PFSK-1 (cell line): ENCODE measurements around the gene RABGAP1L.

Source experiments
- FOXP2 ChIP-seq: optimal IDR thresholded peaks from 2 replicates; pipeline ENCODE3; 2011; ENCODE audit warnings: borderline replicate concordance, control low read depth, inconsistent platforms; ENCODE audit not compliant: insufficient read depth; ENCODE audit errors: extremely low read length, extremely low read depth
- POLR2AphosphoS5 ChIP-seq: IDR thresholded peaks from 2 replicates; pipeline ENCODE4 v1.6.1; 2012; ENCODE audit warnings: low read depth, mild to moderate bottlenecking, control low read depth, low read length, moderate library complexity
- SIN3A ChIP-seq: IDR thresholded peaks from 2 replicates; pipeline ENCODE4 v1.6.1; 2012; ENCODE audit warnings: mild to moderate bottlenecking, low read length, moderate library complexity, borderline replicate concordance; ENCODE audit not compliant: insufficient read depth
- TAF1 ChIP-seq: IDR thresholded peaks from 2 replicates; pipeline ENCODE4 v1.6.1; 2012; ENCODE audit warnings: low read length, control low read depth, borderline replicate concordance; ENCODE audit not compliant: insufficient read depth
- TF ChIP-seq, protein P1 (sequence below), 2 experiments: IDR thresholded peaks; 2 replicates each; pipeline versions ENCODE4 v1.6.1 to v1.8.0; 2011 to 2012; ENCODE audit warnings: low read depth in 2 of 2, low read length in 2 of 2, control low read depth in 1 of 2, inconsistent platforms in 1 of 2, mild to moderate bottlenecking in 1 of 2, moderate library complexity in 1 of 2; ENCODE audit not compliant: insufficient read depth in 1 of 2

The RABGAP1L gene

GRCh38 chr1:174211486-174211885 is 52.2 kb downstream of the RABGAP1L start:
- TF ChIP-seq POLR2AphosphoS5 = no peak
- no peak for TF ChIP-seq TAF1
- TF ChIP-seq FOXP2 = no peak
- TF ChIP-seq SIN3A = no peak
- TF ChIP-seq, protein P1, sequence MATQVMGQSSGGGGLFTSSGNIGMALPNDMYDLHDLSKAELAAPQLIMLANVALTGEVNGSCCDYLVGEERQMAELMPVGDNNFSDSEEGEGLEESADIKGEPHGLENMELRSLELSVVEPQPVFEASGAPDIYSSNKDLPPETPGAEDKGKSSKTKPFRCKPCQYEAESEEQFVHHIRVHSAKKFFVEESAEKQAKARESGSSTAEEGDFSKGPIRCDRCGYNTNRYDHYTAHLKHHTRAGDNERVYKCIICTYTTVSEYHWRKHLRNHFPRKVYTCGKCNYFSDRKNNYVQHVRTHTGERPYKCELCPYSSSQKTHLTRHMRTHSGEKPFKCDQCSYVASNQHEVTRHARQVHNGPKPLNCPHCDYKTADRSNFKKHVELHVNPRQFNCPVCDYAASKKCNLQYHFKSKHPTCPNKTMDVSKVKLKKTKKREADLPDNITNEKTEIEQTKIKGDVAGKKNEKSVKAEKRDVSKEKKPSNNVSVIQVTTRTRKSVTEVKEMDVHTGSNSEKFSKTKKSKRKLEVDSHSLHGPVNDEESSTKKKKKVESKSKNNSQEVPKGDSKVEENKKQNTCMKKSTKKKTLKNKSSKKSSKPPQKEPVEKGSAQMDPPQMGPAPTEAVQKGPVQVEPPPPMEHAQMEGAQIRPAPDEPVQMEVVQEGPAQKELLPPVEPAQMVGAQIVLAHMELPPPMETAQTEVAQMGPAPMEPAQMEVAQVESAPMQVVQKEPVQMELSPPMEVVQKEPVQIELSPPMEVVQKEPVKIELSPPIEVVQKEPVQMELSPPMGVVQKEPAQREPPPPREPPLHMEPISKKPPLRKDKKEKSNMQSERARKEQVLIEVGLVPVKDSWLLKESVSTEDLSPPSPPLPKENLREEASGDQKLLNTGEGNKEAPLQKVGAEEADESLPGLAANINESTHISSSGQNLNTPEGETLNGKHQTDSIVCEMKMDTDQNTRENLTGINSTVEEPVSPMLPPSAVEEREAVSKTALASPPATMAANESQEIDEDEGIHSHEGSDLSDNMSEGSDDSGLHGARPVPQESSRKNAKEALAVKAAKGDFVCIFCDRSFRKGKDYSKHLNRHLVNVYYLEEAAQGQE (IDR thresholded peaks at IDR 0.05; ENCODE audit: insufficient read depth in 1 of 2, low read depth in 2 of 2, low read length in 2 of 2) = no peak

DNA sequence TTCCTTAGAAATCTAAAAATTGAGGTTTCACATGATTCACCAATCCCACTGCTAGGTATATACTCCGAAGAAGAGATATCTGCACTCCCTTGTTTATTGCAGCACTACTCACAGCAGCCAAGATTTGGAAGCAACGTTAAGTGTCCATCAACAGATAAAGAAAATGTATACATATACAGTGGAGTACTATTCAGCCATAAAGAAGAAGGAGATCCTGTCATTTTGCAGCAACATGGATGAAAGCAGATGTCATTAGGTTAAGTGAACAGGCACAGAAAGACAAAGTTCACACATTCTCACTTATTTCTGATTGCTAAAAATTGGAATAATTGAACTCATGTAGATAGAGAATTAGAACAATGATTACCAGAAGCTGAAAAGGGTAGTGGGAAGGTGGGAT is 56.4 kb downstream of the RABGAP1L start:
- TF ChIP-seq SIN3A (no peak), FOXP2 (no peak), POLR2AphosphoS5 (no peak), TAF1 (no peak)
- TF ChIP-seq, protein P1 (IDR thresholded peaks at IDR 0.05; ENCODE audit: insufficient read depth in 1 of 2, low read depth in 2 of 2, low read length in 2 of 2) = no peak

- TF ChIP-seq TAF1 (no peak), SIN3A (no peak), POLR2AphosphoS5 (no peak), FOXP2 (no peak)
- TF ChIP-seq, protein P1 (IDR thresholded peaks at IDR 0.05; ENCODE audit: insufficient read depth in 1 of 2, low read depth in 2 of 2, low read length in 2 of 2) = no peak
Measured at GRCh38 chr1:174217248-174217647, 57.9 kb downstream of the RABGAP1L start.

DNA sequence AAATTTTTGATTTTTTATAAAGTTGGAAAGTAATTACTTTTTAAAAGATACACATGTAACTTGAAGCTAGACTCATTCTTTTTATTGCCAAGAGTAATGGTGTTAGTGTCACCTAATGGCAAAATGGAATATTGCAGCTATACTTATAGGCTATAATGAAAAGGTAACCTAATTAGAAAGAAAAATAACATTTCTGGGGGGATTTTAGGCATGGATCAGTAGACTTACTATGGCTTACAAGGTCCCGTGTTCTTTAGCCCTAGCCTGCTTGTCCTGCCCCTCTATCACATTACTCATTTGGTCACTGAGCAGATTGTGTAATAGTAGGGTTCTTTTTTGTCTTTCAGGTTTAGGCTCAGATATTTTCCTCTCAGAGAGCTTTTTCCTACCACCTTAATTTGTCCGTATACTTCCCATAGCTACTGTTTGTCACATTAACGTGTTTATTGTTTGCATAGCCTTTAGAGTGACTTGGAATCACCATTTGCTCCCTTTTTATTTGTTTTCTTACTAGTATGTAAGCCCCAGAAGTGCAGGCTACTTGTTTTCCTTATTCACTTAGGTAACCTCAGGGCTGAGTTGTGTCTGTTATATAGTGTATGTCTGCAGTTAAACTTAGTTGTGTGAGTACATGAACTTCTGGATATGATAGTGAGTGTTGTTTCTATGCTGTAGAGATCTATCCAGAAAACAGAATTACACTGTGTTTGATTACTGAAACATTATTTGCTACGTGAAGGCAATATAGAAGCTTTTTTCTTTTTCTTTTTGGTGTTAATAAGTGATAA is 58.7 kb downstream of the RABGAP1L start:
- TF ChIP-seq FOXP2 (no peak), SIN3A (no peak), TAF1 (no peak), POLR2AphosphoS5 (no peak)
- TF ChIP-seq, protein P1 (IDR thresholded peaks at IDR 0.05; ENCODE audit: insufficient read depth in 1 of 2, low read depth in 2 of 2, low read length in 2 of 2) = no peak
